Measurements from ENCODE around the gene CUL9.

The CUL9 gene

GRCh38 chr6:43258180-43258579, 76.2 kb downstream of the CUL9 start:
- DNase-seq: no peak

- no peak for DNase-seq
Observed at GRCh38 chr6:43258807-43259686, 77.1 kb downstream of the CUL9 start.

GRCh38 chr6:43260791-43261190, 78.8 kb downstream of the CUL9 start:
- no peak for DNase-seq

- DNase-seq: no peak
Observed at GRCh38 chr6:43261198-43261597, 79.2 kb downstream of the CUL9 start.

GRCh38 chr6:43262000-43262779, 80.2 kb downstream of the CUL9 start:
- no peak for DNase-seq

GRCh38 chr6:43262780-43263313, 80.9 kb downstream of the CUL9 start:
- no peak for DNase-seq

GRCh38 chr6:43263314-43264178, 81.5 kb downstream of the CUL9 start:
- no peak for DNase-seq

- no peak for DNase-seq
Observed at GRCh38 chr6:43264599-43265145, 82.7 kb downstream of the CUL9 start.

GRCh38 chr6:43265564-43265963, 83.6 kb downstream of the CUL9 start:
- DNase-seq: no peak

- no peak for DNase-seq
Observed at GRCh38 chr6:43267619-43268354, 85.8 kb downstream of the CUL9 start.

- no peak for DNase-seq
Observed at GRCh38 chr6:43268355-43268700, 86.3 kb downstream of the CUL9 start.

- no peak for DNase-seq
Observed at GRCh38 chr6:43268782-43269272, 86.8 kb downstream of the CUL9 start.

- DNase-seq: no peak
Observed at GRCh38 chr6:43269273-43270007, 87.4 kb downstream of the CUL9 start.

- DNase-seq: no peak
Observed at GRCh38 chr6:43271103-43271815, 89.3 kb downstream of the CUL9 start.

GRCh38 chr6:43271944-43272343, 89.9 kb downstream of the CUL9 start:
- no peak for DNase-seq

GRCh38 chr6:43273707-43274106, 91.7 kb downstream of the CUL9 start:
- no peak for DNase-seq
